Muscle of arm (tissue), 12 donors: ENCODE results near the gene CCDC116. TPM values are rescaled to one million over a fixed set of nuclear protein-coding genes. Genes with fewer than 3 reads are reported as not detected.
"Not testable (repeated sequence)": the region's sequence is repeated elsewhere in the genome, so short reads cannot be mapped to it uniquely, and the experiment has no call there.

Source experiments
- DNase-seq: peaks from one replicate; pipeline ENCODE4 v3.0.0-alpha.2; 2013
- polyA plus RNA-seq, 12 donors: library from polyadenylated mRNA; unstranded; fragments of 120-200 nt; gene quantifications; one replicate each; pipeline ENCODE4 v1.2.1, GENCODE V29; 2013; ENCODE audit not compliant: insufficient read length in 12 of 12

CCDC116 gene
- polyA plus RNA-seq, 12 donors: 0.12 to 0.94 (median 0.45) TPM; not detected in 2

DNA sequence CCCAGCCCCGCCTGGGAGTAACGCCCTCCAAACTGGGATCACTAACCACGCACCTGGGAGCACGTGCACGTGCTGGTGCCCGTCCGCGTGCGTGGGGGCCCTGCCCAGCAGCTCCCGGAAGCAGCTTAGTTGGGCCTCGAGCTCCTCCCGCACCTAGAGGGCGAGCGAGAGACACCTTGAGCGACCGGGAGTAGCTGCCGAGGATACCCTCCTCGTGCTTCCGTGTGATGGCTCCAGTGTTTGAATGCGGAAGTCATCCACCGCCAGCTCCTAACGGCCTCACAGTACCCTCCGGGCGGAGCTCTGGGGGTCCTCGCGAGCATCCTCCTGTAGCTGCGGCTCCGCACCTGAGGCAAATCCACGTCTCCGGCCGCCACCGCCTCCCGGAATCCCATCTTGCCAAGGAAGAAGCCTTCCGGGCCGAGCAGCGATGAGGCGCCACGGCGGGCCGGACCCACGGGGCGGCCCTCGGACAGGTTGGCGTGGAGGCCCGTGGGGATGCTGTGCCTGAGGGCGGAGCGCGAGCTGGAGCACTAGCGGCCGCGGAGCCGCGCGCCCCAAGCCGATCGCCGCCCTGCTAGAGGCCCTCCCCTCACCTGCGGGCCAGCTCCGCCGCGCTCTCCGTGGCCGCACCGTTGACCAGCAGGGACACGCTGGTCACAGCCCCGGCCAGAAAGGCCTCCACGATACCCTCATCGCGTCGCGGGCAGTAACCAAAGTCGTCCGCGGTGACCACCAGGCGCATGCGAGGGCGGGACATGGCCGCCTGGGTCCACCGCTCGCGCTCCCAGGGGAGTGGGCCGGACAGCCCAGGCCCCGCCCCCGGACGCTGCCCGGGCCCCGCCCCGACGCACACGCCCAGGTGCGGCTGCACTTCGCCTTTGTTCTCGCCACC lies 3.1 kb upstream of the CCDC116 start, which contains the start of gene YDJC:
Gene YDJC, minus strand, starts transcription at position 768 of the 895 bp plus-strand sequence. Its CDS starts 8 bp downstream, at position 760.
- peak; percentile 87 for DNase-seq

DNA sequence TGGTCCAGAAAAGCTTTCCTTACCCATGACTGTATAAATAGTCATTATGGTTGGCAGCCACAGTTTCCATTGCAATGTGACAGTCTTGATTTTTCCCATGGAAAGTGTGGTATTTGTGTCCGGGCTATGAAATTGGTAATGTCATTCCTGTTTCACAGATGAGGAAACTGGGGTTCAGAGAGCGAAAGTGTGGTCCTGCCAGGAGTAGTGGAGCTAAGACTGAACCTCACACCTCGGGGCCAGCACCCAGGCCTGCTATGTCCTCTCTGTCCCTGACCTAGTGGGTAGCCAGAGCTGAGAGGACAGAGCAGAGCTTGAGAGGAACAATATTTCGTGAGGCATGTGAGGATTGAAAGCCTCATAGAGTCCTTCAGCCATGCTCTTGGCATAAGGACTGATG lies 1.5 kb upstream of the CCDC116 start:
- DNase-seq: no peak

DNA sequence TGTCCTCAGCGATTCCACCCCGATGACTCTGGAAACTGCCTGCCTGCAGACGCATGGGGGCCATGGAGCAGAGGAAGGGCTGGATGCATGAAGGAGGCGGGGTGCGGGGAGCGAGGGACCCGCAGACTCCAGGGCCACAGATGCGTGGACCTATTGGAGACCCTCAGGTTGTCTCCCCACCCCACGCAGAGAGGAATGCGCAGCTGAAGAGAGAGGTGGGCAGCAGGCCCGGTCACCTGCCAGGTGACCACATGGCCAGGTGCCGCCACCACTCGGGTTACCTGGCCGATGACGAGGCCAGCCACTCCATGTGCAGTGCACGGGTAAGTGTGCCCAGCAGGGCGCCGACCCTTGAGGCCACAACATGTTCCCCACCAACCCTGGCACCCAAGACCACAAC lies 371 bp downstream of the CCDC116 start:
- no peak for DNase-seq

- no peak for DNase-seq
Observed at GRCh38 chr22:21633481-21633880, 921 bp downstream of the CCDC116 start.

DNA sequence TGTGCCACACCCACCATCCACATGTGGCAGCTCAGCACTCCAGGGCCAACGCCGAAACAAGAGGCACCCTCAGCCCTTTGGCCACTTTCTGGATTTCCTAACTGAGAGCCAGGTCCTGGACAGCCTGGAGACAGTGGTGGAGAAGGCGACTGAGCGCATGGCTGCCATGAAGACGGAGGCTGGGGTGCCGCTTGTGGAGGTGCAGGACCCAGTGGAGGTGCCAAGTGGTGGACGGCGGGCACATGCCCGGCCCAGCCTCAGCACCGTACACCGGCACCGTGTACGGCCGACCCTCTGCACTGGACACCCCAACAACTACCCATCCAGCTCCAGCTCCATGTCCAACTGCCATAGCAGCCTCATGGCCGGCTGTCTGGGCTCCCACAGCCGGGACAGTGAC lies 1.5 kb downstream of the CCDC116 start:
- no peak for DNase-seq

DNA sequence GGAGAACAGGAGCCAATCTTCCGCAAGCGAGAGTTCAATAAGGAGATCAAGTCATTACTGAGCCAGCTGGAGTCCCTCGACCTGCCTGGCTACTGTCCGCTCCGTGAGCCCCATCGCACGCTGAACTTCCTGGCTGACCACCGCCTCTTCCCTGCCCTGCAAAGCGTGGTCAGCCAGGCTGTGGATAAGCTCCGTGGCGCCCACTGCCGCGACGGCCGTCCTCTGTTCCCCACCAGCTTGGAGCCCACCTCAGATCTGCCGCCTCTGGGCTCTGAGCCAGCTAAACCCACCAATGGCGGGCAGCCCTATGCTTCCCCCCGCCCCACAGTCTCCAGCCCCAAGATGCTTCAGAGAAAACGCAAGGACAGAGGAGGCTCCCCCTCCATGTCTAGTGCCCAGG lies 2.3 kb downstream of the CCDC116 start:
- DNase-seq: no peak

- DNase-seq: no peak
Observed at GRCh38 chr22:21635771-21636510, 3.4 kb downstream of the CCDC116 start.

DNA sequence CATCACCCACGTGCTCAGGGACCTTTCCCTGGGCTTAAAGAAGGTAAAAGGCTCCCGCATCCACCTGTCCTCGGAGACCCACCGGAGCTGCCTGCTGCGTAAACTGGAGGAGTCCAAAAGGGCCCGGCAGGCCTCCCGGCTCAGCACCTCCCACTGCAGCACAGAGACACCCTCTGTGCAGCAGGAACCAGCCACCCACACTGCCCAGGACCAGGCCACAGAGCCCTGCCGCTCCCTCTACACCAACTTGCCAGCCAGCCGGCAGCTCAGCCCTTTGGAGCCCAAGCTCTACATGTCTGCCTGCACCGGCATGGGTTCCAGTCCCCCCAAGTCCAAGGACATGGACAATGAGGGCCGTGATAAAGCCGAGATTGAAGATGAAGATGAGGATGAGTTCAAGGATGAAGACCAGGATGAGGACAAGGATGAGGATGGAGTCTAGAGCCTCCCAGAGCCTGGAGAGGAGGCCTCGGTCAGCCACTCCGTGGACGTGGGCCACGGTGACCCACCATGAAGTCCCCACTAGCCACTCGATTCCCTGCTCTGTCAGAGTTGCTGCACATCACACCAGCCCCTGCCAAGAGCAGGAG lies 4.2 kb downstream of the CCDC116 start:
- DNase-seq: no peak

DNA sequence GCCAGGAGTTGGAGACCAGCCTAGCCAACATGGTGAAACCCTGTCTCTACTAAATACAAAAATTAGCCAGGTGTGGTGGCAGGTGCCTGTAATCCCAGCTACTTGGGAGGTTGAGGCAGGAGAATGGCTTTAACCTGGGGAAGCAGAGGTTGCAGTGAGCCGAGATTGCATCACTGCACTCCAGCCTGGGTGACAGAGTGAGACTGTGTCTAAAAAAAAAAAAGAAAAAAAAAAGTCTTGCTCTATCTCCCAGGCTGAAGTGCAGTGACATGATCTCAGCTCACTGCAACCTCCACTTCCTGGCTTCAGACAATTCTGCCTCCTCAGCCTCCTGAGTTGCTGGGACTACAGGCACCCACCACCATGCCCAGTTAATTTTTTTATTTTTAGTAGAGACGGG lies 4.9 kb downstream of the CCDC116 start:
- DNase-seq: not testable (repeated sequence)

DNA sequence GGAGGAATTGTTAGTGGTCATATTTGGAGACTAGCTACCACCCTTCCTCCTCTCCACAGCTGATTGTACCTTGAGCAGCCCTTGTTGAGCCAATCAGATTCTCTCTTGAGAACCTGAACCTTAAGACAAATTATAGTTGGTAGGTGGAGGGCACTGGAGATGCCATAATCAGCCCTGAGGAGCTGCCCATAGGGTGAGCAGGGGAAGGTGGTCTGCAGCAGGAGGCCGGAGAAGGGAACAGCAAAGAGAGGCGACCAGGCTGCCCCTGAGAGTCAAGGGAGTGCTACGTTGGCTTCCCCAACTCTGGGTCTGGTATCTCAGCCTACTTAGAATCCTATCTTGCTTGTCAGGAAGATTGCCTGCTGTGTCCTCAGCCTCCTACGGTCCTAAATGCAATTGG lies 6.8 kb downstream of the CCDC116 start:
- no peak for DNase-seq

DNA sequence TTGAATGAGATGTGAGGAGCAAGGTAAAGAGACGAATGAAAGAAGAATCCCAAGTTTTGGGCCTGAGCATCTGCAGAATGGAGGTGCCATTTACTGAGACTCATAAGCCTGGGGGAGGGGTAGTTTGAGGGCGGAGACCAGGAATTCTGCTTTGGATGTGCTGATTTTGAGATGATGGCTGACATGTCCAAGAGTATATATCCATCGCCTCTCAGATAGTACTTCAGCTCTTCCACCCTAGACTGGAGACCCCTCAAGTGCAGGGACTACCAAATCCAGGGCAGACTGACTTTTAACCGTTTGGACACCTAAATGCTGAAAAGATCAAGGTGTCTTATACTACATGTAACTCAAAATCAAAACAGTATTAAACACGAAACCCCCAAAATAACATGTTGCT lies 8.2 kb downstream of the CCDC116 start:
- DNase-seq: no peak

GRCh38 chr22:21641417-21641788 lies 8.8 kb downstream of the CCDC116 start:
- DNase-seq: no peak

GRCh38 chr22:21641789-21642583 lies 9.4 kb downstream of the CCDC116 start, which contains the start of gene SDF2L1:
SDF2L1 (plus strand) TSS chr22:21642302; CDS start chr22:21642337, 35 bp downstream.
- DNase-seq: peak; percentile 98

- DNase-seq: no peak
Observed at GRCh38 chr22:21642584-21643448, 10.3 kb downstream of the CCDC116 start.

DNA sequence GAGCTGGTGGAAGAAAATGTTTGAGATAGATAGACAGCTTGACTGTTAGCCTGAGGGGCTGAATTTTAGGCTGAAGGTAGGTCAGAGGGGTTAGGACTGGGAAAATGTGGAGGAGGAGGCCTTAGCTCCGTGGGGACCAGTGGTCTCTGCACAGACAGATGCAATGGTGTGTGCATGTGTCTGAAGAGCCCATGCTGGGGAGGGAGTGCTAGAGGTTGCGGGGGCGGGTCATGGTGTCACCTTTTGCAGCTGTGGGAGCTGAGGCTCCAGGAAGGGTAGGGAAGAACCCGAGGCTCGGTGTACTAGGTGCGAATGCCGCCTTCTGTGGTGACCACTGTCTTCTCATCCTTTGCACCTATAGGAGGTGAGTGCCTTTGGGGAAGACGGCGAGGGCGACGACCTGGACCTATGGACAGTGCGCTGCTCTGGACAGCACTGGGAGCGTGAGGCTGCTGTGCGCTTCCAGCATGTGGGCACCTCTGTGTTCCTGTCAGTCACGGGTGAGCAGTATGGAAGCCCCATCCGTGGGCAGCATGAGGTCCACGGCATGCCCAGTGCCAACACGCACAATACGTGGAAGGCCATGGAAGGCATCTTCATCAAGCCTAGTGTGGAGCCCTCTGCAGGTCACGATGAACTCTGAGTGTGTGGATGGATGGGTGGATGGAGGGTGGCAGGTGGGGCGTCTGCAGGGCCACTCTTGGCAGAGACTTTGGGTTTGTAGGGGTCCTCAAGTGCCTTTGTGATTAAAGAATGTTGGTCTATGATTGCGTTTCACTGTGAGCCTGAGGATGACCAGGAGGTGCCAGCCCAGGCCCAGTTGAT lies 11.2 kb downstream of the CCDC116 start:
- DNase-seq: no peak

DNA sequence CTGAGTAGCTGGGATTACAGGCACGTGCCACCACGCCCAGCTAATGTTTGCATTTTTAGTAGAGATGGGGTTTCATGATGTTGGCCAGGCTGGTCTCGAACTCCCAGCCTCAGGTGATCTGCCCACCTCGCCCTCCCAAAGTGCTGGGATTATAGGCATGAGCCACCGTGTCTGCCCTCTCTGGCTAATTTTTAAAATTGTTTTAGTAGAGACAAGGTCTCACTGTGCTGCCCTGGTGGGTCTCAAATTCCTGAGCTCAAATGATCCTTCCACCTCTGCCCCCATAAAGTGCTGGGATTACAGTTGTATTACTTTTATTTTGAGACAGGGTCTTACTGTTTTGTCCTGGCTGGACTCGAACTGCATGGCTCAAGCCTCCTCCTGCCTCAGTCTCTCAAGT lies 13.0 kb downstream of the CCDC116 start:
- not testable (repeated sequence) for DNase-seq

- peak; percentile 87 for DNase-seq
Observed at GRCh38 chr22:21646608-21647590, 14.3 kb downstream of the CCDC116 start.

- no peak for DNase-seq
Observed at GRCh38 chr22:21650280-21650679, 17.7 kb downstream of the CCDC116 start.
